Caco-2 (cell line): ENCODE measurements around the gene UNK. TPM values are rescaled to one million over a fixed set of nuclear protein-coding genes. Genes with fewer than 3 reads are reported as not detected.

Source experiments
- Bru-seq: library from RNA; stranded (reverse); fragments of 400-500 nt; gene quantifications from one replicate; lab custom pipeline; 2021; lab: Mats Ljungman, UMichigan
- BruChase-seq, 2 experiments: library from RNA; stranded (reverse); fragments of 400-500 nt; gene quantifications; one replicate each; lab custom pipeline; 2021; lab: Mats Ljungman, UMichigan
- BruUV-seq: library from RNA; stranded (reverse); fragments of 400-500 nt; replicated peaks from 2 replicates; lab custom pipeline; 2021; lab: Mats Ljungman, UMichigan
- CTCF ChIA-PET: fragments of 300-600 bp; sonication (Branson Sonifier 250); formaldehyde crosslinking; loops from one replicate; lab custom pipeline; 2022; ENCODE audit warnings: antibody characterized with exemption; lab: Charles Lee
- POLR2A ChIA-PET: fragments of 300-600 bp; sonication (Branson Sonifier 250); formaldehyde crosslinking; loops from one replicate; lab custom pipeline; 2022; ENCODE audit warnings: antibody characterized with exemption; lab: Charles Lee
- DNase-seq, 2 experiments: peaks; one replicate each; pipeline versions ENCODE4 v3.0.0 to v3.0.0-alpha.2; 2020 to 2022
- H3K27me3 ChIP-seq: replicated peaks from 2 replicates; pipeline ENCODE4 v1.6.0; 2011; ENCODE audit warnings: low read length; ENCODE audit not compliant: control insufficient read depth, insufficient read depth
- H3K36me3 ChIP-seq: 2 replicates; pipeline ENCODE4 v1.5.1; 2011; ENCODE audit warnings: low read length; ENCODE audit not compliant: control insufficient read depth, insufficient read depth
- H3K4me1 ChIP-seq: fragments of 250-450 bp; sonication (Bioruptor Pico); 2 replicates; pipeline ENCODE4 v1.5.1; 2020; ENCODE audit warnings: mild to moderate bottlenecking
- H3K4me3 ChIP-seq: 2 replicates; pipeline ENCODE4 v1.5.1; 2011; ENCODE audit warnings: low read depth, mild to moderate bottlenecking, control low read depth, low read length
- H3K9me3 ChIP-seq: fragments of 250-450 bp; sonication (Bioruptor Pico); 2 replicates; pipeline ENCODE4 v1.5.1; 2020; ENCODE audit warnings: mild to moderate bottlenecking, moderate library complexity
- H3K27ac Mint-ChIP-seq: one replicate; pipeline ENCODE4 v1.8.0; 2022; ENCODE audit warnings: mixed read lengths; ENCODE audit not compliant: unreplicated experiment
- H3K27me3 Mint-ChIP-seq: one replicate; pipeline ENCODE4 v1.8.0; 2022; ENCODE audit warnings: mixed read lengths; ENCODE audit not compliant: insufficient read depth, unreplicated experiment
- H3K36me3 Mint-ChIP-seq: one replicate; pipeline ENCODE4 v1.8.0; 2022; ENCODE audit warnings: mild to moderate bottlenecking, mixed read lengths; ENCODE audit not compliant: insufficient read depth, unreplicated experiment
- H3K4me1 Mint-ChIP-seq: one replicate; pipeline ENCODE4 v1.8.0; 2022; ENCODE audit warnings: low read depth, mixed read lengths; ENCODE audit not compliant: unreplicated experiment
- H3K4me3 Mint-ChIP-seq: one replicate; pipeline ENCODE4 v1.8.0; 2022; ENCODE audit warnings: mild to moderate bottlenecking, moderate library complexity, mixed read lengths; ENCODE audit not compliant: unreplicated experiment
- H3K9me3 Mint-ChIP-seq: one replicate; pipeline ENCODE4 v1.8.0; 2022; ENCODE audit warnings: mixed read lengths; ENCODE audit not compliant: unreplicated experiment
- intact Hi-C: fragments of 100-400 bp; cut with micrococcal nuclease; formaldehyde crosslinking; loops from one replicate; pipeline ENCODE4 v1.10.0; 2022; ENCODE audit not compliant: unreplicated experiment
- long read RNA-seq: library from polyadenylated mRNA; stranded (forward); transcript quantifications from one replicate; pipeline ENCODE4 v2.0.0, GENCODE V29; 2022
- total RNA-seq: library from RNA; stranded (reverse); gene quantifications from 2 replicates; pipeline ENCODE4 v1.2.3, GENCODE V29; 2022
- TF ChIP-seq, protein P1 (sequence below), 2 experiments: fragments of 200-600 bp in 1 of 2; IDR thresholded peaks; 1 replicate in 1 of 2; 2 replicates in 1 of 2; pipeline versions ENCODE4 v1.5.1 to v1.8.0; 2011 to 2022; ENCODE audit warnings: antibody characterized with exemption in 1 of 2, control low read depth in 1 of 2, inconsistent platforms in 1 of 2, low read depth in 1 of 2, low read length in 1 of 2, mild to moderate bottlenecking in 1 of 2, moderate library complexity in 1 of 2; ENCODE audit not compliant: insufficient read depth in 1 of 2, severe bottlenecking in 1 of 2, unreplicated experiment in 1 of 2

UNK gene, protein sequence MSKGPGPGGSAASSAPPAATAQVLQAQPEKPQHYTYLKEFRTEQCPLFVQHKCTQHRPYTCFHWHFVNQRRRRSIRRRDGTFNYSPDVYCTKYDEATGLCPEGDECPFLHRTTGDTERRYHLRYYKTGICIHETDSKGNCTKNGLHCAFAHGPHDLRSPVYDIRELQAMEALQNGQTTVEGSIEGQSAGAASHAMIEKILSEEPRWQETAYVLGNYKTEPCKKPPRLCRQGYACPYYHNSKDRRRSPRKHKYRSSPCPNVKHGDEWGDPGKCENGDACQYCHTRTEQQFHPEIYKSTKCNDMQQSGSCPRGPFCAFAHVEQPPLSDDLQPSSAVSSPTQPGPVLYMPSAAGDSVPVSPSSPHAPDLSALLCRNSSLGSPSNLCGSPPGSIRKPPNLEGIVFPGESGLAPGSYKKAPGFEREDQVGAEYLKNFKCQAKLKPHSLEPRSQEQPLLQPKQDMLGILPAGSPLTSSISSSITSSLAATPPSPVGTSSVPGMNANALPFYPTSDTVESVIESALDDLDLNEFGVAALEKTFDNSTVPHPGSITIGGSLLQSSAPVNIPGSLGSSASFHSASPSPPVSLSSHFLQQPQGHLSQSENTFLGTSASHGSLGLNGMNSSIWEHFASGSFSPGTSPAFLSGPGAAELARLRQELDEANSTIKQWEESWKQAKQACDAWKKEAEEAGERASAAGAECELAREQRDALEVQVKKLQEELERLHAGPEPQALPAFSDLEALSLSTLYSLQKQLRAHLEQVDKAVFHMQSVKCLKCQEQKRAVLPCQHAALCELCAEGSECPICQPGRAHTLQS
- total RNA-seq, result 31.2 and 33.3 TPM in 2 replicates
- percentile 77 among the genes with signal in this experiment for Bru-seq, nascent RNA
- percentile 77 among the genes with signal in this experiment for BruChase-seq, experiment 1, labeled RNA remaining after a 2-hour chase
- BruChase-seq, experiment 2, labeled RNA remaining after a 6-hour chase, result percentile 80 among the genes with signal in this experiment
- long read RNA-seq, transcript UNK-202 (4 exons, 1,312 nt), result major isoform, 43 of 56 reads
- long read RNA-seq, partial matches to known transcripts, result 0 of 56 reads
- long read RNA-seq, other reads (novel, unspliced or antisense), result 9 of 56 reads

DNA sequence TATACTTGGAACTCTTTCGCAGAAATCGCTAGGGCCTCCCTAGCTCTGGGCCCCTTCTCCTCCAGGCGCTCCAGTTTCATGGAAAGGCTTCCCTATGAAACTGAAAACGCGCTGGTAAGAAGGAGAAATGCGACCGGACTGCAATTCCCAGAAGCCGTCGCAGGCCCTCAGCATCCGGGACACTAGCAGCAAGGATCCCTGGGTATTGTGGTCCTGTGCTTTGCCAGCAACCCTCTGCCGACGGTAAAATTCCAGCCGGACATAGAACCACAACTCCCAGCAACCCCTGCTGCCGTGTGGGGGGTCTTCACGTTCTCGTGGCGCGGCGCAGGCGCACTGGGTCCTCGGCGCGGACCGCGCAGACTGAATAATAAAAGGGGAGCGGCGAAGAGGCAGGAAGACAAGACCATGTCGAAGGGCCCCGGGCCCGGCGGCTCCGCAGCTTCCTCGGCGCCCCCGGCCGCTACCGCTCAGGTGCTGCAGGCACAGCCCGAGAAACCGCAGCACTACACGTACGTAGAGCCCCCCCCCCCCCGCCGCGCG lies at the start of gene UNK:
Gene UNK, plus strand, starts transcription at position 334 of the 543 bp plus-strand sequence. Its CDS starts 75 bp downstream, at position 409.
- no peaks in the 10 kb centered on the region for H3K36me3 ChIP-seq
- H3K36me3 Mint-ChIP-seq, result peaks cover 24% of the 10 kb centered on the region
- peaks cover 37% of the 10 kb centered on the region for H3K4me1 ChIP-seq
- CTCF ChIA-PET, result interaction anchor here (0.7 to 3.6 kb wide), 4 partner anchors 21 to 496 kb away, joined by 3 to 27 read pairs (median 4); partner anchors contain the start of gene GALK1
- peak; percentile 98 to 100 for DNase-seq
- no peaks in the 10 kb centered on the region for H3K27me3 ChIP-seq
- POLR2A ChIA-PET, result interaction anchor here (0.6 to 2.2 kb wide), 4 partner anchors 8 to 157 kb away, joined by 3 to 9 read pairs (median 5); partner anchors contain the start of genes FBF1, GALK1 and WBP2
- BruUV-seq, result no TSS peak
- peak within 1 kb of the TSS; percentile 55 for H3K4me3 ChIP-seq
- H3K9me3 ChIP-seq, result no peaks in the 10 kb centered on the region
- intact Hi-C loops, result loop anchor here (1.0 to 10.0 kb wide), 4 partner anchors 43 to 190 kb away; partner anchors contain the start of genes ACOX1, TEN1, TRIM65 and WBP2
- TF ChIP-seq, protein P1, sequence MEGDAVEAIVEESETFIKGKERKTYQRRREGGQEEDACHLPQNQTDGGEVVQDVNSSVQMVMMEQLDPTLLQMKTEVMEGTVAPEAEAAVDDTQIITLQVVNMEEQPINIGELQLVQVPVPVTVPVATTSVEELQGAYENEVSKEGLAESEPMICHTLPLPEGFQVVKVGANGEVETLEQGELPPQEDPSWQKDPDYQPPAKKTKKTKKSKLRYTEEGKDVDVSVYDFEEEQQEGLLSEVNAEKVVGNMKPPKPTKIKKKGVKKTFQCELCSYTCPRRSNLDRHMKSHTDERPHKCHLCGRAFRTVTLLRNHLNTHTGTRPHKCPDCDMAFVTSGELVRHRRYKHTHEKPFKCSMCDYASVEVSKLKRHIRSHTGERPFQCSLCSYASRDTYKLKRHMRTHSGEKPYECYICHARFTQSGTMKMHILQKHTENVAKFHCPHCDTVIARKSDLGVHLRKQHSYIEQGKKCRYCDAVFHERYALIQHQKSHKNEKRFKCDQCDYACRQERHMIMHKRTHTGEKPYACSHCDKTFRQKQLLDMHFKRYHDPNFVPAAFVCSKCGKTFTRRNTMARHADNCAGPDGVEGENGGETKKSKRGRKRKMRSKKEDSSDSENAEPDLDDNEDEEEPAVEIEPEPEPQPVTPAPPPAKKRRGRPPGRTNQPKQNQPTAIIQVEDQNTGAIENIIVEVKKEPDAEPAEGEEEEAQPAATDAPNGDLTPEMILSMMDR (IDR thresholded peaks at IDR 0.05; ENCODE audit: insufficient read depth in 1 of 2, low read depth in 1 of 2, low read length in 1 of 2, severe bottlenecking in 1 of 2, unreplicated experiment in 1 of 2), result no peak
- H3K27me3 Mint-ChIP-seq, result peaks cover 3% of the 10 kb centered on the region
- H3K9me3 Mint-ChIP-seq, result no peaks in the 10 kb centered on the region
- peak within 1 kb of the TSS; percentile 84 for H3K4me3 Mint-ChIP-seq
- H3K4me1 Mint-ChIP-seq, result peaks cover 22% of the 10 kb centered on the region
- H3K27ac Mint-ChIP-seq, result peak within 1 kb of the TSS; percentile 97

DNA sequence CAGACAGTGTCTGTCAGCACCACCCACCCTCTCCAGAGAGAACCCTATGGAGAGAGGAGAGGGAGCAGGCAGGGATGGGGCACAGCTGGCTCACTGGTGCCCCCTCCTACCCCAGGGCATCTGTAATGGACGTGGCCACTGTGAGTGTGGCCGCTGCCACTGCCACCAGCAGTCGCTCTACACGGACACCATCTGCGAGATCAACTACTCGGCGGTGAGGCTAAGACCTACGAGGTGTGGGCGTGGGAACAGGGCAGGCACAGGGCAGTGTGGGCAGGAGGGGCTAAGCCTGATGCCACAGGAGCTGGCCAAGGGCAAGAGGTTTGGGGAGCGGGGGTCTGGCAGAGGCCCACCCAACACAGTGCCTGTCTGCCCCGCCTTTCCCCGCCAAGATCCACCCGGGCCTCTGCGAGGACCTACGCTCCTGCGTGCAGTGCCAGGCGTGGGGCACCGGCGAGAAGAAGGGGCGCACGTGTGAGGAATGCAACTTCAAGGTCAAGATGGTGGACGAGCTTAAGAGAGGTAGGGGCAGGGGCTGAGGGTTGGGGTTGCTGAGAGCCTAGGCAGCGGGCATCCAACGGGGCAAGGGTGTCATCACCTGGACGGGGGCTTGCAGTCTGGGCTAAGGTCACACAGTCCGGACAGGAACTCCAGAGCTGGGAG lies 48.3 kb upstream of the UNK start:
- H3K36me3 ChIP-seq, result no peaks in the 10 kb centered on the region
- no peak overlapping the region for H3K27ac Mint-ChIP-seq
- ChIA-PET CTCF (no interaction called here), POLR2A (no interaction called here)
- H3K36me3 Mint-ChIP-seq, result peaks cover 5% of the 10 kb centered on the region
- no peaks in the 10 kb centered on the region for H3K4me1 ChIP-seq
- no peaks in the 10 kb centered on the region for H3K4me1 Mint-ChIP-seq
- no peak overlapping the region for H3K4me3 ChIP-seq
- no peaks in the 10 kb centered on the region for H3K27me3 ChIP-seq
- DNase-seq, result no peak
- intact Hi-C loops, result no loop called here
- no peaks in the 10 kb centered on the region for H3K9me3 ChIP-seq
- H3K4me3 Mint-ChIP-seq, result no peak overlapping the region
- H3K27me3 Mint-ChIP-seq, result no peaks in the 10 kb centered on the region
- H3K9me3 Mint-ChIP-seq, result no peaks in the 10 kb centered on the region
- TF ChIP-seq, protein P1 (IDR thresholded peaks at IDR 0.05; ENCODE audit: insufficient read depth in 1 of 2, low read depth in 1 of 2, low read length in 1 of 2, severe bottlenecking in 1 of 2, unreplicated experiment in 1 of 2), result no peak
- BruUV-seq, result no TSS peak
